GM21717 (cell line): ENCODE results near the gene OR14I1.

Source experiments
- ATAC-seq: cut with Tn5 transposase; IDR thresholded peaks from one replicate; pipeline ENCODE4 v1.9.1; 2021; ENCODE audit warnings: mild to moderate bottlenecking, moderate library complexity; ENCODE audit not compliant: unreplicated experiment

Gene OR14I1

DNA sequence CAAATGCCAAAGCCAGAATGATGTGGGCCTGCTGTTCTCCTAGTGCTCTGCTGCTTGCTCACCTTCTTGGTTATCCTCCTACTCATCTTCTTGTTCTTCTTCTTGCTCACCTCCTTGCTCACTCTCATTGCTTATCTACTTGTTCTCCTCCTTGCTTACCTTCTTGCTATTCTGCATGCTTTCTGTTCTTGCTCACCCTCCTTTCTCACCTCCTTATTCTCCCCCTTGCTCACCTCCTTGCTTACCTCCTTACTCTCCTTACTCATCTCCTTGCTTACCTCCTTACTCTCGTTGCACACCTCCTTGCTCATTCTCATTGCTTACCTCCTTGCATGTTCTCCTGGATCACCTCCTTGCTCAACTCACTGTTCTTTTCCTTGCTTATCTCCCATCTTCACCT, at the start of gene OR14I1:
Gene OR14I1 (minus strand): TSS at position 53 of the 400 bp plus-strand sequence.
- no peak for ATAC-seq

DNA sequence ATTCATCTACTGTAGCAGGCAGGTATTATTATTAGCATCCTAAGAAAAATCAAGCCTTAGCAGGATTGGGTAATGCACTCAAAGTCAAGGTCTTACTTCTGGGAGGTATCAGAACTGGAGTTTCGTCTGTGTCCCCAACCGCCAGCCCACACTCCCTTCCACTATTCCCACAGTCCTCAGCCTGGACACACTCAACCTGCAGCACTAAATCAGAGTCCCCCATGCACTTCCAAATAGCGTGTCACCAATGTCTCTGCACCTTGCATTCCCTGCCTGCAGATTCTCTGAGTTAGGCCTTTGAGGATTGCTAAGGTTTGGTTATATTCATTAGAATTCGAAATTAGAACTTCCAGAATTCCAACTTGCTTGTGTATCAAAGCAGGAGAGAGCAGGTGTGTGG, 49.1 kb upstream of the OR14I1 start:
- ATAC-seq, result no peak

DNA sequence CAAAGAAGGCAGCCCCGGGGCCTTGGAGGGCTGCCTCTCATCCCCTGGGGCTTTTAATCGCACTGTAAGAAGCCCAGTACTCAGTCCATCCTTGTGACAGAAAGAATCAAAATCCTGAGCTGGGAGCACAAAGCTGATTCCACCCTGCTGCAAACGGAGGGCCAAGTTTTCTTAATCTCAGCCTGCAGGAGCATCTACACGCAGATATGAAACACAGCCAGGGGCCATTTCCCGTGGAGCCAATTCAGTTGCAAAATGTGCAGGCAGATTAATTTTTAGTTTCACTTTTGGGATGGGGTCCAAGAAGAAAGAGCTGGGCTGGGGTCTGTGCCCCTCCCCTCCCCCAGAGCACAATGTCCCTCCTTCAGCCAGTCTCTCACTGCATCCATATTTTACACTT, 48.6 kb upstream of the OR14I1 start:
- no peak for ATAC-seq

DNA sequence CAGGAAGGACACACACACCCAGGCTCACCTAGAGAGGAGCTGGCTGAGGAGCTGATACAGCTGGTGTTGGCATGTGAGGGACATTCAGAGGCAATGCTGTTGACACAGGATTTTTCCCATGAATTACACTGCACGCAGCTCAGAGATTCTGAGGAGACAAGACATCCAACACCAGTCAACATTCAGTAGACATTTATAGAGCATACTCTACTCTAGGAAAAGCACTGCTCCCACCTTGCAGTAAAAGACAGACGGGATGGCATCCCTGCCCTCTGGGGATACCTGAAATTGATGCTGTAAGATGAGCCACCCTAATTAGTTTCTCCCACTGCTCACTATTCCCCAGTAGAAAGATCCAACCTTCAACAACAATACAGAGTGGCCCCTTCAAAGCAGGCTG, 47.9 kb upstream of the OR14I1 start:
- no peak for ATAC-seq

DNA sequence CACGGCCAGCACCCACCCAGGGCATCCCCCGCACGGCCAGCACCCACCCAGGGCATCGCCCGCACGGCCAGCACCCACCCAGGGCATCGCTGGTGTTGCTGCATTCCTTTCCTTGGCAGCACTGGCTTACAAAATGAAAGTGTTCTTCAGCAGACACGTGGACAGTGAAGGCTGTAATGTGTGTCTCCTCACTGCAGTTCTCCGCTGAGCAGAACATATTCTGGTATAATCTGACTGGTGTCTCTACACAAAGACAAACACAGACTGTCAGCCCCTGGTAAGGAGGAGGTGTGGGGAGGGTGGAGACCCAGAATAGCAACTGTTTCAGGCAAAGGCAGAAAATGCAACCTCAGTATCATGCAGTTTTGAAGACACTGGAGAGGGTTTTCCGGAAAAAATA, 45.6 kb upstream of the OR14I1 start:
- no peak for ATAC-seq

DNA sequence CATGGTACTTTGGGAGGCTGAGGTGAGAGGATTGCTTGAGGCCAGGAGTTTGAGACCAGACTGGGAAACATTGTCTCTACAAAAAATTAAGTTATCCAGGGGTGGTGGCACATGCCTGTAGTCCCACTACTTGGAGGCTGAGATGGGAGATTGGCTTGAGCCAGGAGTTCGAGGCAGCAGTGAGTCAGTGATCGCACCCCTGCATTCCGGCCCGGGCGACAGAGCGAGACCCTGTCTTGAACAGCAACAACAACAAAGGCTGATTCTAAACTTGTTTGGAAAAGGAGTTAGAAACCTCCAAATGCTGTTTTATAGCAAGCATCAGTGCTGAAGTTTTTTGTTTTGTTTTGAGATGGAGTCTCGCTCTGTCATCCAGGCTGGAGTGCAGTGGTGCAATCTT, 38.3 kb upstream of the OR14I1 start:
- ATAC-seq, result no peak

DNA sequence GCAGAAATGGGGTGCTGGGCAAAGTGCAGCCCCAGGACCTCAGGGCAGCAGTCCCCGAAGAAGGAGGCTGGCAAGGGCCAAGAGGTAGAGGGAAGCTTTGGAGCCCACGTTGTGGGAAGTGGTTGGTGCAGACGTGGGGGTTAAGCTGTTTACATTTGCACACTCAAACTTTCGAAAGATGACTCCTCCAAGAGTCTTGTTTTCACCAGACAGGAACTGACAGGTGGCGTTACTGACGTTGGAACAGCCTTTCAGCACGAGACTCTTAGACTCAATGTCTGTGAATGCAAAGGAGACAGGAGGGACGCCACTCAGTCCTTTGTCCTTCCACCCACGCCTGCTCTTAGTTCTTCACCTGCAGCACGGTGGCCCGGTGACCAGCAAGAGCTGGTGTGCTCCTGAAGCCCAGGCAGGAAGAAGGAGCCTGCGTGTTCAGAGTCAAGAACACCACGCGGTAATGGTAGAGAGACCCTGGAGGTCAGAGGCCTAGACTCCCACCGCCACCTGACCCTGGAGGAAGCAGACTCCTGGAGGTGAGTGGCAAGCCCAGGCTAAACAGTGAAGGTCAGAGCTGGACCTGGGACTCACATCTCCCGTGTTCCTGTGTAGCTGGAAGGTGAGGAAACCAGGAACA, 37.1 kb upstream of the OR14I1 start:
- ATAC-seq, result no peak

DNA sequence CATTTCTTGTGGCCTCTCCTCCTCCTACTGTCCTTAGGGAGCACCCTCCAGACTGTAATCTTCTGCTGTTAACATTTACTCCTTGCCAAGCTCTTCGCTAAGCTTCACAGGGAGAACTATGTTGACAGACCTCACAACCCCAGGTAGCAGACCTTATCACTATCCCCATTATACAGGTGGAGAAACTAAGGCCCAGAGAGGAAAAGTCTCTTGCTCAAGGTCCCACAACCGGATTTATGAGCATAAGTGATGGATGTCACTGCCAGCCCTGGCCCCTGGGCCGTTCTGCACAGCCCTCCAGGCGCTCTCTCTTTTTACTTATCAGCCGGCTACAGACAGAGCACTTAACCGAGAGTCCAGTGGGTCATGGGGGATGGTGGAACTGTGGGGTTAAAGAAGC, 34.9 kb upstream of the OR14I1 start:
- ATAC-seq, result no peak

DNA sequence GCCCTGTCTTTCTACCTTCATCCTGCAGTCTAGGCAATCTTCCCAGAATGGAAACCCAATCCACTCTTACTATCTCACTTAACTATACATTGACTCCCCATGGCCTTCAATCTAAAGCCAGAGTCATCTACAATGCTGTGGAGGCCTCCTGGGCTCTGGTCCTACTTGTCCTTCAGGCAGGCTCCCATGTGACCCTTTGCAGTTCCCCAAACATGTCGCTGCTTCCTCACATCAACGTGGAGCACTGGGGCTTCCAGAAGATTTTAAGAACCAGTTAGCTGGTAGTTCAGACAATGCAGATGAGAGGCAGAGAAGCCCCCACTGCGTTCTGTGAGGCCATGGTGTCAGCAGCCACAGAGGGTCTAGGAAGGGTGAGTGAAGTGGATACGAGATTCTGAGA, 34.4 kb upstream of the OR14I1 start:
- no peak for ATAC-seq

DNA sequence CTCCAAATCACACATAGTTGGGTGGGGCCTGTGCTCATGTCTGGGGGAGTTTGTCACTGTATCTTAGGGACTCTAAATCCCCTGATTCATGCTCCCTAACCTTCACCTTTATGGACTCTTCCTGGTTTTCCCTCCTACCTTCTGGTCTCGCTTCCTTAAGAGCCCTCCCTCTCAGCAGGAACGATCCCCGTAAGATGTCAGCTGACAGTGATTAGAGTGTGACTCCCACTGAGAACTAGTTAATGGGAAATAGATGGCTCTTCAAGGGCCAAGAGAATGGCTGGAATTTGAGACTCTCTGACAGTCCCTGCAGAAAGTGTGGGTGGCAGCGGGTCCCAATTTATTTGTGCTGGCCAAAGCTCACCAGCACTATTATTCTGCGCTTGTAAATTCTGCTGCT, 31.0 kb upstream of the OR14I1 start:
- no peak for ATAC-seq

DNA sequence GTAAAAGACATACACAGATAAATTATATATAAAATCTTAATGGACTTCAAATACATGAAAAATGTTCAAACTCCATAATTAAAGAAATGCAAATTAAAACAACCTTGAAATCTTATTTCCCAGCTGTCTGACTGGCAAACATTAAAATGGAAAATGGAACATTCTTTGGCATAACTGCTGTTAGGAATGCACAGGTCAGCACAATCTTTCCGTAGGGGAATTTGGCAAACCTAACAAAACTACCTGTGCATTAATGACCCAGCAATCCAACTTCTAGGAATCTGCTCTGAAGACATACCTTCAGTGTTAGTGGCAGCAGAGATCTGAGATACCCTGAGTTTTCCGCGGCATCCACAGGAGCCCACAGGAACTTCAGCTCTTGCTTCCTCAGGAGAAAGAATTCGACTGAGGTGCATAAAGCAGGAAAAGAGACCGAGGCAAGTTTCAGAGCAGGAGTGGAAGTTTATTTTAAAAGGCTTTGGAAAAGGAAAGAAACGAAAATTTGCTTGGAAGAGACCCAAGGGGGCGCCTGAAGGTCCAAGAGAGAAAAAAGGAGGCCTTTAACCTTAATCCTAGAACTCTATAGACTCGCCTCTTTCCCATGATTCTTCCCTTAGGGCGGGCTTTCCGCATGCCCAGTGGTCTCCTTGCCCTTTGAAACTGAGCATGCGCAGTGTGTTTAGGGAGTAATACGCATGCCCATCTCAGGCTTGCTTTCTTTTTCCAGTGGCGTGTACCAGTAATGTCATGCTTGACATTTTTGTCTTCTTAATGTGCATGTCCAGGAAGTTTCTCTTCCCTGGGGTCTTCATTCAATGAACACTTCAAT, 28.2 kb upstream of the OR14I1 start:
- ATAC-seq, result no peak

DNA sequence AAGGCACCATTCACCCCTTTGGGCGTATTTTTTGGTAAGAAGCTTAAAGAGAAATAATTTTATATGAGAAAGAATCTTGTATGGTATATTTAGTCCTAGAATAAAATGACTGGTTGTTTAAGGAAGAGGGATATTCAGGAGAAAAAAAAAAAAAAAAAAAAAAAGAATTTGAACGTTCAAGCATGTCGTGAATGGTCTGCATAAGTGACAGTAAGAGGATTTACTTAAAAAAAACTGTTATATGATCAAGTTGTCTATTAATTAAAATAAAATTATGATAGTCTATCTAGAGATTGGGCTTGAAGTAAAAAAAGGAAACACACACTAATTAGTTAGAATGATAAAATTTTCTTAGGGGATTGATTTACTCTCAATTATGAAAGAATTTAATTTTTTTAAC, 11.7 kb upstream of the OR14I1 start:
- no peak for ATAC-seq

DNA sequence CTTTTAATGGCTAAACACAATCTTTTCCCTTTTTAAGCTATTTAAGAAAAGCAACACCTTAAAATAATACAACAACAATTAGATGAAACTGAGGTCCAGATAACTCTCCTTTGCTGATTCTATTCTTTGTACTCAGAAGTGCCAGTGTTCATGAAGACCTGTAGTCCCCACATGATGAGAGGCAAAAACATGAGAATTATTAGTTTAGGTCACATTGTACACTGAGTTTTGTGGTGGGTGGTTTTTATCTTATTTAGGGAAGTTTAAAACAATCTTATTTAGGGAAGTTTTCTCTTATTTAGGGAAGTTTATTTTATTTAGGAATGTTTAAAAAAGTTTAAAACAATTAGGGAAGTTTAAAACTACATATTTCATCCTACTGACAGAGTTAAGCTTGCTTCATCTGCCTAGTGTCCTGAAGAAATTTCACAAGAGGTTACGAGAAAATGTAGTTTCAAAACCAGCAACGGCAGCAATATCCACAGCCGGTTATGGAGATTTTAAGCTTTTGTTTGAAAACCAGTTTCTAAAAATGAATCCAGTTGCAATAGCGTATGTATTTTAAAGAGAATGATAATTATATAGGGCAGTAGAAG, 7.8 kb upstream of the OR14I1 start:
- ATAC-seq, result no peak

DNA sequence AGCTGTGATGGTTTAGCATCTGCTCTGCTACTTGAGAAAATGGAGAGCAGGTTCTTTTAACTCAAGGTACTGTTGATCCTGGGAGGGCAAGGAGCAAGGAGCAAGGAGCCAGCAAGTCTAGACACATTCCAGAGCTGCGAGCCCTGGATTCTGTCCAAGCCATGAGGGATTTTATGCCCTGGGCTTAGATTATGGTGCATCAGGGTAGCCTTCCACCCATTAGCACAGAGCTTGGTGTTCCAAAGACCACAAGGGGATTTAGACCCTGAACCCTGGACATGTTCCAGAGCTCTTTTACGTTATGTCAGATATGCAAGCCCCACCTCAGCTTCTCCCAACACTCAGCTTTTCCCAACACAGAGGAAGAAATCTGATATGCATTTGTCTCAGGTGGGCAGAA, 2.0 kb upstream of the OR14I1 start:
- ATAC-seq, result no peak

DNA sequence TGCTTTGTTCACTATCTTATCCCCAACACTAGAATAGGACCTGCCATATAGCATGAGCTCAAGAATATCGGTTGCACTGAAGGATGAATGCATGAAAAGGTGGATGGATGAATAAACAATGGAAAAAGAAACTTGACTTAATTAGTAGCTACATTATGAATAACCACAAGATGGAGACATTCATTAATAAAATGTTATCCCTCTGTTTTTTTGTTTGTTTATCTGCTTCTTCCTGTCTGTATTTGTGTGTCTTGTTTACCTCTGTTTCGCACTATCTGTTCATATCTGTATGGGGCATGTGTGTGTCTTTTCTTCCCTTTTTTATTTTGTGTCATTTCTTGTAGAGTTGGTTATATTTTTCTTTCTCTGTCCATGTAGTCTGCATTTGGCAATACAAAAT, 1.1 kb upstream of the OR14I1 start:
- no peak for ATAC-seq

DNA sequence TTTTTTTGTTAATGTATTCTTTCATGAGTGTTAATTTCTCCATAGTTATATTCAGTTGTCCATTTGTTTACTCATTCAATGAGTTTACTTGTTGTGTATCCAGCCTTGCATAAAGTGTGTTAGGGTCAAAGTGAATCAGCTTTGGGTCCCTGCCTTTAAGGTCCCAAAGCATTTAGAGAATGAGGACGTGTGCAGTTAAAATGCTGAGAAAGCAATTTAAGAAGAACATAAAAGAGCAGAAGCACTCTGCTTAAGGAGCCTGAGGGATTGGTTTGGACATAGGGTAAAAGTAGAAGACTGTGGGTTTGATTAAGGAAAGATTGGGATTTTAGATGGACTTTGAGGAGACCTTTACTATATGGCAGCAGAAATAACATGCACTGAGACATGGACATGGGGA, 3.5 kb downstream of the OR14I1 start:
- ATAC-seq, result no peak

DNA sequence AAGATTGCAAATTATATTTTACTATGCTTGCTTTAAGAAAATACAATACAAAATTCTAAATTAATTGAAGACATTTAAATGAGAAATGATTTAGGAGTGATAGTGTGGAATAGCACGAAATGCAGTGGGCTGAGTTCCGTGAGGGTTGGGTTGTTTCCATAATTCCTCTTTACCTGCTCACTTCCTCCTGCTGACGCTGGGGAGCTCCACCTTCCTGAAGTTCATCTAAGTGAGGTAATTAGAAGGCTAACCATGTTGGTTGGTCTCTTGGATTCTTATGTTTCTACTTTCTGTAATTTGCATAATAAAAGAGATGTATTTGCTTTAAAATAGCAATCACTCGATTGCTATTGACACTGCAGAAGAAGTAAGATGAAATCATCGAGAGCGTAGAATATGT, 4.7 kb downstream of the OR14I1 start:
- ATAC-seq, result no peak

DNA sequence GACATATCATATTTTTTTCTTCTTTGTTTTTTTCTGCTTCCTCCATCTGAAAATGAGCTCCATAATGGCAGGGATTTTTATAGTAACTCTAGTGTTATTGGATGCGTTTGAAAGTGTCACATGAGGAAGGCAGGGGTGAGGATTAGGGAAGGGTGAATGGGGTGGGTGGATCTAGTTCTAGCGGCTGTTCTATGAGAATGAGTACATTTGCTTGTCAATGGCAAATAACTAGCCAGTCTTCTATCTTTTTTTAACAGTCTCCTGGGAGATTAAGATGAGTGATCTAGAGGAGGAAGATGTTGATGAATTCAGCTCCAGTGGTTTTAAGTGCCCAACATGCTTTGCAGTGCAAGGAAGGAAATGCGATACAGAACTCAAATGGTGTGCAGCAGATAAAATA, 5.8 kb downstream of the OR14I1 start:
- ATAC-seq, result no peak

DNA sequence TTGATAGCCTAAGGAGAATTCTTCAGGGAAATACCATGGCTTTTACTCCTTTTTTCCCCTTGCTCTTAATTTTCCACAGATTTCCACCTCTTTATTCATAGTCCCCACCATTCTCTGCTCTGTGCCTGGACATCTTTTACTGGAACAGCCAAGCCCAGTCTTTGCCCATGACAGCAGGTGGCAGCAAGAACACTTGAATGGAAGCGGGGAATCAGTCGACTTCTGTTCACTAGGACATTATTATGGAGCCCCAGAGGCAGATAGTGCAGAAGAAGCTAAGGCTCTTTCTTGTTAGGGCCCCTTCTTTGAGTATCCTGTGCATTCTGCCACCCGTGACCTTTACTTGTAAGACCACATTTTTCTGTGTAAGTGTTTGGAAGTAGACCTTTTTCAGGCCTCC, 6.3 kb downstream of the OR14I1 start:
- no peak for ATAC-seq

DNA sequence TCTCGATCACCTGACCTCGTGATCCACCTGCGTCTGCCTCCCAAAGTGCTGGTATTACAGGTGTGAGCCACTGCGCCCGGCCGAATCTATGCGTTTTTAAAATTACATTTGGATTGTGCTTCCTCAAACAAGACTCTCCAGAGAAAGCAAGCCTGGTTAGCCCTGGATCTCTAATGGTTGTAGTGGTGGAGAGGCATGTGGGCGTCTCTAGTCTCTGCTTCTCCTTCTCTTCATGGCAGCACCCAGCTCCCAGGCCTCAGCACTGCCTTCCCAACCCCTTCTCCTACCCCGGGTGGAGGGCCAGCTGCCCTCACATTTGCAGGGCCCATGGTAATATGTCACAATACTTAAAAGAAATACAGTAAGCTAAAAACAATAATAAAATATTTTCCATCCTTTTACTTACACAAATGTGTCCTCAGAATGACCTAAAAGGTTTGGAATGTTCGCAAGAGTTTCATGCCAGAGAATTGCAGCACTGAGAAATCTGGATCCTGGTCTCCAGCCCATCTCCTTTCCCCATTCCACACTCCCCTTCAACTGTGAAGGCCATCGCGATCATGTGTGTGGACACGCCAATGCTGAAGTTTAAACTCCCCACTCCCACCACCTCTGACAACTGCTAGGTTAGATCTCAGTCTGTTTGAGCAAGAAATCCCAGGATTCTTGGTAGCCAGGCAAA, 7.0 kb downstream of the OR14I1 start:
- ATAC-seq, result no peak

DNA sequence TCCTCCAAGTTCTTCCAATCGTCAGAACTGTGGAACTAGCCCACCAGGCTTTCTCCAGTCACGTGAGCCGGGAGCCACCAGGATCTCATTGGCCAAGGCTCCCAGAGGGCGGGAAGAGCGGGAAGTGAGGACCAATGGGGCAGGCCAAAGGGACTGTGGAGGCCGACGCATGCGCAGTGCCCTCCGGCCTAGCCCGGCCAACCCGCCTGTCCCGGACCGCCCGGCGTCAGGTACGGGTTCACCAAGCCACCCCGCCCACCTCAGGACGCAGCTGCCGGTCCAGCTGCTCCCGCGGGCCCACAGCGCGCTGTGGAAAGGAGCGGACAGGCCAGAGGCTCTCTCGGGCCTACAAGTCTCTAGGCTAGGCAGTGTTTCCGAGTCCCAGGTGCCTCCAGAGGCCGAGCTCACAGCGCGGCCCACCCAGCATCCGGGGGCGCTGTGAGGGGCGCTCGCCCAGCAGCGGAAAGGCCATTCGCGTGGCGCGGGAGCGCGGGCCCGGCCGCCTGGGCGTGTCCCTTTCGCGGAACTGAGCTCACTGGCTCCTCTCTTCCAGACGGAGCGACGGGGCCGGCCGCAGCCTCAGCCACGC, 10.9 kb downstream of the OR14I1 start:
- ATAC-seq, result no peak
